ENCODE measurements around the gene PTGFRN. TPM values are rescaled to one million over a fixed set of nuclear protein-coding genes. Genes with fewer than 3 reads are reported as not detected.
"Not testable (repeated sequence)": the region's sequence is repeated elsewhere in the genome, so short reads cannot be mapped to it uniquely, and the experiment has no call there.

PTGFRN gene
- 1 to 10 TPM in 1 of 2 donors, under 1 TPM in 1; 0.94 to 1.3 TPM for total RNA-seq
- 0.98 to 2.0 reads per million in 2 donors for total RNA-seq

- H3K27me3 Mint-ChIP-seq, result no peaks in the 10 kb centered on the region
- DNase-seq, result peak; percentile 8 to 13 (median 9)
- H3K36me3 Mint-ChIP-seq (ENCODE audit: low read depth), result no peaks in the 10 kb centered on the region
- no peaks in the 10 kb centered on the region for H3K9me3 ChIP-seq (ENCODE audit: control insufficient read depth, low read length, poor library complexity, severe bottlenecking)
- peak; percentile 70 for ATAC-seq
- peak within 1 kb of the TSS; percentile 76 for H3K27ac Mint-ChIP-seq
- peaks cover 2% of the 10 kb centered on the region for H3K4me1 Mint-ChIP-seq
- peak within 1 kb of the TSS; percentile 93 for H3K4me3 Mint-ChIP-seq
Measured at GRCh38 chr1:116909512-116910378, at the start of gene PTGFRN. PTGFRN (plus strand) TSS chr1:116909916; CDS start chr1:116910204, 288 bp downstream.

GRCh38 chr1:116860167-116860566 is 49.5 kb upstream of the PTGFRN start:
- not testable (repeated sequence) for H3K4me1 Mint-ChIP-seq; DNase-seq; H3K9me3 ChIP-seq (ENCODE audit: control insufficient read depth, low read length, poor library complexity, severe bottlenecking); H3K27me3 Mint-ChIP-seq; H3K36me3 Mint-ChIP-seq (ENCODE audit: low read depth); H3K4me3 Mint-ChIP-seq; ATAC-seq
- peak overlapping the region; percentile 25 for H3K27ac Mint-ChIP-seq

GRCh38 chr1:116861137-116861536 is 48.6 kb upstream of the PTGFRN start:
- no peak for DNase-seq
- H3K9me3 ChIP-seq (ENCODE audit: control insufficient read depth, low read length, poor library complexity, severe bottlenecking), result no peaks in the 10 kb centered on the region
- Mint-ChIP-seq H3K4me1 (peaks cover 3% of the 10 kb centered on the region), H3K27ac (no peak overlapping the region), H3K4me3 (no peak overlapping the region), H3K27me3 (no peaks in the 10 kb centered on the region), H3K36me3 (ENCODE audit: low read depth) (no peaks in the 10 kb centered on the region)
- no peak for ATAC-seq

GRCh38 chr1:116863031-116863430 is 46.7 kb upstream of the PTGFRN start:
- H3K4me3 Mint-ChIP-seq; H3K36me3 Mint-ChIP-seq (ENCODE audit: low read depth); H3K4me1 Mint-ChIP-seq; H3K27ac Mint-ChIP-seq; DNase-seq; ATAC-seq; H3K27me3 Mint-ChIP-seq; H3K9me3 ChIP-seq (ENCODE audit: control insufficient read depth, low read length, poor library complexity, severe bottlenecking): not testable (repeated sequence)

GRCh38 chr1:116866478-116866877 is 43.2 kb upstream of the PTGFRN start:
- not testable (repeated sequence) for H3K27ac Mint-ChIP-seq; H3K4me1 Mint-ChIP-seq; H3K36me3 Mint-ChIP-seq (ENCODE audit: low read depth); H3K27me3 Mint-ChIP-seq; H3K4me3 Mint-ChIP-seq; ATAC-seq; H3K9me3 ChIP-seq (ENCODE audit: control insufficient read depth, low read length, poor library complexity, severe bottlenecking); DNase-seq

- DNase-seq, result no peak
- Mint-ChIP-seq H3K27me3 (no peaks in the 10 kb centered on the region), H3K4me3 (no peak overlapping the region), H3K36me3 (ENCODE audit: low read depth) (no peaks in the 10 kb centered on the region), H3K27ac (no peak overlapping the region), H3K4me1 (peaks cover 3% of the 10 kb centered on the region)
- ATAC-seq, result no peak
- H3K9me3 ChIP-seq (ENCODE audit: control insufficient read depth, low read length, poor library complexity, severe bottlenecking), result no peaks in the 10 kb centered on the region
Measured at GRCh38 chr1:116868385-116868784, 41.3 kb upstream of the PTGFRN start.

- no peaks in the 10 kb centered on the region for H3K9me3 ChIP-seq (ENCODE audit: control insufficient read depth, low read length, poor library complexity, severe bottlenecking)
- no peaks in the 10 kb centered on the region for H3K36me3 Mint-ChIP-seq (ENCODE audit: low read depth)
Measured at GRCh38 chr1:116869611-116870010, 40.1 kb upstream of the PTGFRN start.

GRCh38 chr1:116870300-116870699 is 39.4 kb upstream of the PTGFRN start:
- no peaks in the 10 kb centered on the region for H3K9me3 ChIP-seq (ENCODE audit: control insufficient read depth, low read length, poor library complexity, severe bottlenecking)
- no peak overlapping the region for H3K27ac Mint-ChIP-seq
- no peak for DNase-seq
- H3K27me3 Mint-ChIP-seq, result no peaks in the 10 kb centered on the region
- H3K4me3 Mint-ChIP-seq, result no peak overlapping the region
- peaks cover 8% of the 10 kb centered on the region for H3K4me1 Mint-ChIP-seq
- no peaks in the 10 kb centered on the region for H3K36me3 Mint-ChIP-seq (ENCODE audit: low read depth)
- ATAC-seq, result no peak

More at GRCh38 chr1:116869611-116870010, 40.1 kb upstream of the PTGFRN start:
- no peak for DNase-seq
- no peak for ATAC-seq
- Mint-ChIP-seq H3K4me3 (no peak overlapping the region), H3K27me3 (no peaks in the 10 kb centered on the region), H3K27ac (no peak overlapping the region), H3K4me1 (peaks cover 8% of the 10 kb centered on the region)

- Mint-ChIP-seq H3K27ac (peak overlapping the region; percentile 14), H3K36me3 (ENCODE audit: low read depth) (no peaks in the 10 kb centered on the region), H3K27me3 (no peaks in the 10 kb centered on the region), H3K4me1 (peaks cover 11% of the 10 kb centered on the region), H3K4me3 (no peak overlapping the region)
- ATAC-seq, result no peak
- no peak for DNase-seq
- H3K9me3 ChIP-seq (ENCODE audit: control insufficient read depth, low read length, poor library complexity, severe bottlenecking), result no peaks in the 10 kb centered on the region
Measured at GRCh38 chr1:116871779-116872146, 38.0 kb upstream of the PTGFRN start.

GRCh38 chr1:116873680-116874271 is 35.9 kb upstream of the PTGFRN start:
- Mint-ChIP-seq H3K27ac (peak overlapping the region; percentile 59), H3K36me3 (ENCODE audit: low read depth) (no peaks in the 10 kb centered on the region), H3K4me3 (peak overlapping the region; percentile 25), H3K4me1 (peaks cover 11% of the 10 kb centered on the region), H3K27me3 (no peaks in the 10 kb centered on the region)
- ATAC-seq (no peak), DNase-seq (no peak)
- no peaks in the 10 kb centered on the region for H3K9me3 ChIP-seq (ENCODE audit: control insufficient read depth, low read length, poor library complexity, severe bottlenecking)

GRCh38 chr1:116874733-116875249 is 34.9 kb upstream of the PTGFRN start:
- H3K4me1 Mint-ChIP-seq, result peaks cover 11% of the 10 kb centered on the region
- H3K4me3 Mint-ChIP-seq, result no peak overlapping the region
- DNase-seq (no peak), ATAC-seq (no peak)
- no peak overlapping the region for H3K27ac Mint-ChIP-seq
- H3K27me3 Mint-ChIP-seq, result no peaks in the 10 kb centered on the region
- H3K9me3 ChIP-seq (ENCODE audit: control insufficient read depth, low read length, poor library complexity, severe bottlenecking), result no peaks in the 10 kb centered on the region
- no peaks in the 10 kb centered on the region for H3K36me3 Mint-ChIP-seq (ENCODE audit: low read depth)

- peak overlapping the region; percentile 73 for H3K27ac Mint-ChIP-seq
- H3K27me3 Mint-ChIP-seq, result no peaks in the 10 kb centered on the region
- no peaks in the 10 kb centered on the region for H3K36me3 Mint-ChIP-seq (ENCODE audit: low read depth)
- H3K4me3 Mint-ChIP-seq, result peak overlapping the region; percentile 12
- no peaks in the 10 kb centered on the region for H3K9me3 ChIP-seq (ENCODE audit: control insufficient read depth, low read length, poor library complexity, severe bottlenecking)
- ATAC-seq (no peak), DNase-seq (no peak)
- peaks cover 11% of the 10 kb centered on the region for H3K4me1 Mint-ChIP-seq
Measured at GRCh38 chr1:116875391-116875790, 34.3 kb upstream of the PTGFRN start.

- not testable (repeated sequence) for ATAC-seq; H3K9me3 ChIP-seq (ENCODE audit: control insufficient read depth, low read length, poor library complexity, severe bottlenecking); H3K27me3 Mint-ChIP-seq; DNase-seq; H3K4me3 Mint-ChIP-seq; H3K36me3 Mint-ChIP-seq (ENCODE audit: low read depth)
- H3K27ac Mint-ChIP-seq, result peak overlapping the region; percentile 73
- peaks cover 11% of the 10 kb centered on the region for H3K4me1 Mint-ChIP-seq
Measured at GRCh38 chr1:116875946-116876345, 33.8 kb upstream of the PTGFRN start.

Measured in T-helper 17 cell (primary cell).